A549 (cell line): ENCODE measurements around the gene KRTAP25-1.

Source experiments
- FOSL2 ChIP-seq, 2 experiments: fragments of 450-650 bp in 1 of 2; fragments of >200 bp in 1 of 2; sonication (Bioruptor Twin) in 1 of 2; formaldehyde crosslinking; IDR thresholded peaks; 2 replicates each; pipeline versions ENCODE4 v1.5.0 to v1.6.1; 2016 to 2020; ENCODE audit warnings: mild to moderate bottlenecking in 1 of 2, moderate library complexity in 1 of 2
- HOXB5 ChIP-seq: fragments of 250-450 bp; sonication (Bioruptor Pico); IDR thresholded peaks from 2 replicates; pipeline ENCODE4 v1.5.0; 2020; ENCODE audit warnings: mild to moderate bottlenecking, moderate library complexity
- KDM1A ChIP-seq: fragments of 200-600 bp; sonication (generic); IDR thresholded peaks from 2 replicates; pipeline ENCODE4 v1.6.1; 2016; ENCODE audit warnings: low read depth, mild to moderate bottlenecking
- MAFK ChIP-seq: fragments of 450-650 bp; IDR thresholded peaks from 2 replicates; pipeline ENCODE4 v1.6.1; 2014; ENCODE audit not compliant: partially characterized antibody
- POLR2A ChIP-seq: IDR thresholded peaks from 2 replicates; pipeline ENCODE4 v1.6.1; 2012; ENCODE audit warnings: mild to moderate bottlenecking, low read length
- SMC3 ChIP-seq: fragments of >200 bp; sonication (Bioruptor Twin); formaldehyde crosslinking; IDR thresholded peaks from 3 replicates; pipeline ENCODE4 v1.6.1; 2018; ENCODE audit warnings: inconsistent platforms
- TF ChIP-seq, protein P1 (sequence below): IDR thresholded peaks from 2 replicates; pipeline ENCODE4 v1.6.1; 2012
- TF ChIP-seq, protein P2 (sequence below): fragments of >200 bp; sonication (Bioruptor Twin); formaldehyde crosslinking; IDR thresholded peaks from 3 replicates; pipeline ENCODE4 v1.5.1; 2016
- TF ChIP-seq, protein P3 (sequence below): fragments of 150-350 bp; IDR thresholded peaks from 2 replicates; pipeline ENCODE4 v1.6.1; 2014; ENCODE audit warnings: low read depth, mild to moderate bottlenecking, low read length
- TF ChIP-seq, protein P4 (sequence below): fragments of 200-600 bp; sonication (generic); IDR thresholded peaks from 2 replicates; pipeline ENCODE4 v1.6.1; 2016; ENCODE audit warnings: antibody characterized with exemption, mild to moderate bottlenecking, moderate library complexity

- TF ChIP-seq, protein P1, sequence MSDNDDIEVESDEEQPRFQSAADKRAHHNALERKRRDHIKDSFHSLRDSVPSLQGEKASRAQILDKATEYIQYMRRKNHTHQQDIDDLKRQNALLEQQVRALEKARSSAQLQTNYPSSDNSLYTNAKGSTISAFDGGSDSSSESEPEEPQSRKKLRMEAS, result no peak
- no peak for TF ChIP-seq SMC3
- no peak for TF ChIP-seq FOSL2 (IDR thresholded peaks at IDR 0.05)
- TF ChIP-seq FOSL2 (CRISPR knock-in tag; IDR thresholded peaks at IDR 0.05), result no peak
- no peak for TF ChIP-seq POLR2A
- TF ChIP-seq, protein P2, sequence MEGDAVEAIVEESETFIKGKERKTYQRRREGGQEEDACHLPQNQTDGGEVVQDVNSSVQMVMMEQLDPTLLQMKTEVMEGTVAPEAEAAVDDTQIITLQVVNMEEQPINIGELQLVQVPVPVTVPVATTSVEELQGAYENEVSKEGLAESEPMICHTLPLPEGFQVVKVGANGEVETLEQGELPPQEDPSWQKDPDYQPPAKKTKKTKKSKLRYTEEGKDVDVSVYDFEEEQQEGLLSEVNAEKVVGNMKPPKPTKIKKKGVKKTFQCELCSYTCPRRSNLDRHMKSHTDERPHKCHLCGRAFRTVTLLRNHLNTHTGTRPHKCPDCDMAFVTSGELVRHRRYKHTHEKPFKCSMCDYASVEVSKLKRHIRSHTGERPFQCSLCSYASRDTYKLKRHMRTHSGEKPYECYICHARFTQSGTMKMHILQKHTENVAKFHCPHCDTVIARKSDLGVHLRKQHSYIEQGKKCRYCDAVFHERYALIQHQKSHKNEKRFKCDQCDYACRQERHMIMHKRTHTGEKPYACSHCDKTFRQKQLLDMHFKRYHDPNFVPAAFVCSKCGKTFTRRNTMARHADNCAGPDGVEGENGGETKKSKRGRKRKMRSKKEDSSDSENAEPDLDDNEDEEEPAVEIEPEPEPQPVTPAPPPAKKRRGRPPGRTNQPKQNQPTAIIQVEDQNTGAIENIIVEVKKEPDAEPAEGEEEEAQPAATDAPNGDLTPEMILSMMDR, result no peak
- TF ChIP-seq HOXB5 (CRISPR knock-in tag), result no peak
- TF ChIP-seq, protein P3, sequence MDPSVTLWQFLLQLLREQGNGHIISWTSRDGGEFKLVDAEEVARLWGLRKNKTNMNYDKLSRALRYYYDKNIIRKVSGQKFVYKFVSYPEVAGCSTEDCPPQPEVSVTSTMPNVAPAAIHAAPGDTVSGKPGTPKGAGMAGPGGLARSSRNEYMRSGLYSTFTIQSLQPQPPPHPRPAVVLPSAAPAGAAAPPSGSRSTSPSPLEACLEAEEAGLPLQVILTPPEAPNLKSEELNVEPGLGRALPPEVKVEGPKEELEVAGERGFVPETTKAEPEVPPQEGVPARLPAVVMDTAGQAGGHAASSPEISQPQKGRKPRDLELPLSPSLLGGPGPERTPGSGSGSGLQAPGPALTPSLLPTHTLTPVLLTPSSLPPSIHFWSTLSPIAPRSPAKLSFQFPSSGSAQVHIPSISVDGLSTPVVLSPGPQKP, result no peak
- TF ChIP-seq MAFK, result no peak
- TF ChIP-seq KDM1A, result no peak
- TF ChIP-seq, protein P4, sequence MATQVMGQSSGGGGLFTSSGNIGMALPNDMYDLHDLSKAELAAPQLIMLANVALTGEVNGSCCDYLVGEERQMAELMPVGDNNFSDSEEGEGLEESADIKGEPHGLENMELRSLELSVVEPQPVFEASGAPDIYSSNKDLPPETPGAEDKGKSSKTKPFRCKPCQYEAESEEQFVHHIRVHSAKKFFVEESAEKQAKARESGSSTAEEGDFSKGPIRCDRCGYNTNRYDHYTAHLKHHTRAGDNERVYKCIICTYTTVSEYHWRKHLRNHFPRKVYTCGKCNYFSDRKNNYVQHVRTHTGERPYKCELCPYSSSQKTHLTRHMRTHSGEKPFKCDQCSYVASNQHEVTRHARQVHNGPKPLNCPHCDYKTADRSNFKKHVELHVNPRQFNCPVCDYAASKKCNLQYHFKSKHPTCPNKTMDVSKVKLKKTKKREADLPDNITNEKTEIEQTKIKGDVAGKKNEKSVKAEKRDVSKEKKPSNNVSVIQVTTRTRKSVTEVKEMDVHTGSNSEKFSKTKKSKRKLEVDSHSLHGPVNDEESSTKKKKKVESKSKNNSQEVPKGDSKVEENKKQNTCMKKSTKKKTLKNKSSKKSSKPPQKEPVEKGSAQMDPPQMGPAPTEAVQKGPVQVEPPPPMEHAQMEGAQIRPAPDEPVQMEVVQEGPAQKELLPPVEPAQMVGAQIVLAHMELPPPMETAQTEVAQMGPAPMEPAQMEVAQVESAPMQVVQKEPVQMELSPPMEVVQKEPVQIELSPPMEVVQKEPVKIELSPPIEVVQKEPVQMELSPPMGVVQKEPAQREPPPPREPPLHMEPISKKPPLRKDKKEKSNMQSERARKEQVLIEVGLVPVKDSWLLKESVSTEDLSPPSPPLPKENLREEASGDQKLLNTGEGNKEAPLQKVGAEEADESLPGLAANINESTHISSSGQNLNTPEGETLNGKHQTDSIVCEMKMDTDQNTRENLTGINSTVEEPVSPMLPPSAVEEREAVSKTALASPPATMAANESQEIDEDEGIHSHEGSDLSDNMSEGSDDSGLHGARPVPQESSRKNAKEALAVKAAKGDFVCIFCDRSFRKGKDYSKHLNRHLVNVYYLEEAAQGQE, result no peak
These were observed 48.0 kb upstream of the KRTAP25-1 start, which contains the start of gene KRTAP27-1 for GRCh38 chr21:30337276-30337744.
